Smooth muscle cell (in vitro differentiated cells): Measurements from ENCODE around the gene MPST. TPM values are rescaled to one million over a fixed set of nuclear protein-coding genes. Genes with fewer than 3 reads are reported as not detected.

Source experiments
- DNase-seq: peaks from one replicate; lab custom pipeline; 2025; ENCODE audit not compliant: unreplicated experiment; lab: John Stamatoyannopoulos, UW
- H2AFZ ChIP-seq: fragments of 200-600 bp; sonication (generic); 2 replicates; pipeline ENCODE4 v1.6.0; 2016; ENCODE audit warnings: antibody characterized with exemption, low read depth, mild to moderate bottlenecking
- H3F3A ChIP-seq: fragments of 200-600 bp; sonication (generic); 2 replicates; pipeline ENCODE4 v1.6.0; 2017; ENCODE audit warnings: antibody characterized with exemption, low read depth
- H3K27ac ChIP-seq: fragments of 200-600 bp; sonication (generic); 2 replicates; pipeline ENCODE4 v1.5.1; 2016; ENCODE audit warnings: low read depth, mild to moderate bottlenecking
- H3K27me3 ChIP-seq: fragments of 200-600 bp; sonication (generic); 2 replicates; pipeline ENCODE4 v1.6.1; 2016; ENCODE audit warnings: low read depth, mild to moderate bottlenecking
- H3K36me3 ChIP-seq: fragments of 200-600 bp; sonication (generic); 2 replicates; pipeline ENCODE4 v1.5.1; 2016; ENCODE audit warnings: low read depth
- H3K4me1 ChIP-seq: fragments of 200-600 bp; sonication (generic); 2 replicates; pipeline ENCODE4 v1.5.1; 2016; ENCODE audit warnings: low read depth
- H3K4me2 ChIP-seq: fragments of 200-600 bp; sonication (generic); 2 replicates; pipeline ENCODE4 v1.6.0; 2016; ENCODE audit warnings: mild to moderate bottlenecking
- H3K4me3 ChIP-seq: fragments of 200-600 bp; sonication (generic); 2 replicates; pipeline ENCODE4 v1.5.1; 2016; ENCODE audit warnings: mild to moderate bottlenecking
- H3K79me2 ChIP-seq: fragments of 200-600 bp; sonication (generic); 2 replicates; pipeline ENCODE4 v1.6.0; 2016; ENCODE audit warnings: low read depth, mild to moderate bottlenecking
- H3K9ac ChIP-seq: fragments of 200-600 bp; sonication (generic); 2 replicates; pipeline ENCODE4 v1.6.0; 2016; ENCODE audit warnings: low read depth
- H3K9me3 ChIP-seq: fragments of 200-600 bp; sonication (generic); replicated peaks from 2 replicates; pipeline ENCODE4 v1.5.1; 2016; ENCODE audit warnings: low read depth
- H4K20me1 ChIP-seq: fragments of 200-600 bp; sonication (generic); 2 replicates; pipeline ENCODE4 v1.6.0; 2016; ENCODE audit warnings: low read depth
- CTCF ChIP-seq: fragments of 200-600 bp; sonication (generic); IDR thresholded peaks from 2 replicates; pipeline ENCODE4 v1.5.1; 2017; ENCODE audit warnings: borderline replicate concordance, mild to moderate bottlenecking, antibody characterized with exemption; ENCODE audit not compliant: insufficient read depth, poor library complexity, severe bottlenecking
- WGBS: methylation state at CpG from one replicate; pipeline ENCODE4 v1.1.7; 2016; ENCODE audit warnings: low lambda C conversion rate; 5-methylcytosine and 5-hydroxymethylcytosine counted together
- polyA plus RNA-seq: library from polyadenylated mRNA; unstranded; fragments of >200 nt; fragmentation: Nextera tagmentation; extraction: Ambion mirVana; gene quantifications from 2 replicates; pipeline ENCODE4 v1.2.1, GENCODE V29; 2016
- total RNA-seq: library from RNA; depleted of rRNA; stranded (reverse); fragments of >200 nt; gene quantifications from 2 replicates; pipeline ENCODE4 v1.2.3, GENCODE V29; 2014

The MPST gene
- total and polyA plus RNA-seq, 2 experiments from 2014 or later = 49.9 to 119 TPM

GRCh38 chr22:37021041-37021440 lies 1.5 kb downstream of the MPST start:
- no peak overlapping the region for H3K9ac ChIP-seq
- 91% methylated on average over 5 of the region's 5 CpGs for WGBS
- no peaks in the 10 kb centered on the region for H3K9me3 ChIP-seq
- H3F3A ChIP-seq = no peaks in the 10 kb centered on the region
- no peak overlapping the region for H2AFZ ChIP-seq
- H3K4me1 ChIP-seq = peaks cover 9% of the 10 kb centered on the region
- H3K4me2 ChIP-seq = peak overlapping the region; percentile 87
- no peaks in the 10 kb centered on the region for H3K27me3 ChIP-seq
- H3K79me2 ChIP-seq = peaks cover 36% of the 10 kb centered on the region
- TF ChIP-seq CTCF = no peak
- H3K27ac ChIP-seq = no peak overlapping the region
- H4K20me1 ChIP-seq = peaks cover 56% of the 10 kb centered on the region
- no peaks in the 10 kb centered on the region for H3K36me3 ChIP-seq
- DNase-seq = no peak
- H3K4me3 ChIP-seq = no peak overlapping the region

GRCh38 chr22:37021710-37022482 lies 2.4 kb downstream of the MPST start:
- DNase-seq = no peak

GRCh38 chr22:37022483-37023337 lies 3.2 kb downstream of the MPST start:
- Histone ChIP-seq H2AFZ (no peak overlapping the region), H3K27me3 (no peaks in the 10 kb centered on the region), H3K79me2 (peaks cover 36% of the 10 kb centered on the region), H3F3A (no peaks in the 10 kb centered on the region), H3K9me3 (no peaks in the 10 kb centered on the region), H3K9ac (no peak overlapping the region), H3K36me3 (no peaks in the 10 kb centered on the region), H3K4me1 (peaks cover 9% of the 10 kb centered on the region), H3K4me2 (no peak overlapping the region), H4K20me1 (peaks cover 58% of the 10 kb centered on the region), H3K4me3 (no peak overlapping the region), H3K27ac (no peak overlapping the region)
- WGBS = 94% methylated on average over 16 of the region's 16 CpGs
- no peak for DNase-seq
- TF ChIP-seq CTCF = no peak

More at GRCh38 chr22:37021710-37022482, 2.4 kb downstream of the MPST start:
- Histone ChIP-seq H3F3A (no peaks in the 10 kb centered on the region), H3K4me1 (peaks cover 9% of the 10 kb centered on the region), H3K4me3 (no peak overlapping the region), H3K79me2 (peaks cover 36% of the 10 kb centered on the region), H3K27me3 (no peaks in the 10 kb centered on the region), H3K4me2 (no peak overlapping the region), H3K9me3 (no peaks in the 10 kb centered on the region), H3K9ac (no peak overlapping the region), H4K20me1 (peaks cover 58% of the 10 kb centered on the region), H2AFZ (no peak overlapping the region), H3K27ac (no peak overlapping the region), H3K36me3 (no peaks in the 10 kb centered on the region)
- 95% methylated on average over 10 of the region's 13 CpGs for WGBS
- TF ChIP-seq CTCF = peak; percentile 67
